Measurements from ENCODE around the gene GULP1.
"Not testable (repeated sequence)": the region's sequence is repeated elsewhere in the genome, so short reads cannot be mapped to it uniquely, and the experiment has no call there.

Gene GULP1

GRCh38 chr2:188600536-188601210, 309.0 kb downstream of the GULP1 start:
- DNase-seq (ENCODE audit: low read depth in 2 of 2): no peak

- DNase-seq (ENCODE audit: low read depth in 2 of 2): no peak
Measured at GRCh38 chr2:188601391-188601790, 309.7 kb downstream of the GULP1 start.

- no peak for DNase-seq (ENCODE audit: low read depth in 2 of 2)
Measured at GRCh38 chr2:188601927-188602326, 310.3 kb downstream of the GULP1 start.

- DNase-seq (ENCODE audit: low read depth in 2 of 2): no peak
Measured at GRCh38 chr2:188604579-188604978, 312.9 kb downstream of the GULP1 start.

GRCh38 chr2:188605609-188606584, 314.2 kb downstream of the GULP1 start:
- not testable (repeated sequence) for DNase-seq (ENCODE audit: low read depth in 2 of 2)

GRCh38 chr2:188606596-188606995, 314.9 kb downstream of the GULP1 start:
- DNase-seq (ENCODE audit: low read depth in 2 of 2): not testable (repeated sequence)

GRCh38 chr2:188607501-188607900, 315.8 kb downstream of the GULP1 start:
- no peak for DNase-seq (ENCODE audit: low read depth in 2 of 2)

- DNase-seq (ENCODE audit: low read depth in 2 of 2): no peak
Measured at GRCh38 chr2:188609321-188610049, 317.8 kb downstream of the GULP1 start.

- DNase-seq (ENCODE audit: low read depth in 2 of 2): no peak
Measured at GRCh38 chr2:188610050-188610444, 318.4 kb downstream of the GULP1 start.

GRCh38 chr2:188610827-188611226, 319.2 kb downstream of the GULP1 start:
- DNase-seq (ENCODE audit: low read depth in 2 of 2): no peak

- DNase-seq (ENCODE audit: low read depth in 2 of 2): no peak
Measured at GRCh38 chr2:188619146-188619545, 327.5 kb downstream of the GULP1 start.

- DNase-seq (ENCODE audit: low read depth in 2 of 2): no peak
Measured at GRCh38 chr2:188620916-188621315, 329.2 kb downstream of the GULP1 start.

- DNase-seq (ENCODE audit: low read depth in 2 of 2): no peak
Measured at GRCh38 chr2:188622601-188623260, 331.1 kb downstream of the GULP1 start.

GRCh38 chr2:188623995-188624643, 332.4 kb downstream of the GULP1 start:
- DNase-seq (ENCODE audit: low read depth in 2 of 2): no peak

- DNase-seq (ENCODE audit: low read depth in 2 of 2): no peak
Measured at GRCh38 chr2:188627471-188627870, 335.8 kb downstream of the GULP1 start.

GRCh38 chr2:188628989-188629752, 337.5 kb downstream of the GULP1 start:
- DNase-seq (ENCODE audit: low read depth in 2 of 2): no peak

GRCh38 chr2:188629753-188630527, 338.3 kb downstream of the GULP1 start:
- no peak for DNase-seq (ENCODE audit: low read depth in 2 of 2)

- no peak for DNase-seq (ENCODE audit: low read depth in 2 of 2)
Measured at GRCh38 chr2:188631037-188631809, 339.5 kb downstream of the GULP1 start.

- DNase-seq (ENCODE audit: low read depth in 2 of 2): no peak
Measured at GRCh38 chr2:188634656-188635055, 343.0 kb downstream of the GULP1 start.
